ENCODE measurements around the gene CRADD.

- TF ChIP-seq CTCF (IDR thresholded peaks at IDR 0.05) (no peak), POLR2A (IDR thresholded peaks at IDR 0.05) (no peak)
These were observed 56.2 kb downstream of the CRADD start for GRCh38 chr12:93733358-93733757.
